Activated CD4-positive, alpha-beta T cell treated with anti-CD3 and anti-CD28 coated beads, Interleukin-2, amount 10 ng/mL, durations not matched to agents 24 days and 14 days (primary cell): ENCODE data around the gene CEP152. TPM values are rescaled to one million over a fixed set of nuclear protein-coding genes. Genes with fewer than 3 reads are reported as not detected.

Experiments used
- DNase-seq: peaks from one replicate; pipeline ENCODE4 v3.0.0; 2022
- H3K27ac Mint-ChIP-seq: one replicate; pipeline ENCODE4 v1.8.0; 2022; ENCODE audit warnings: mild to moderate bottlenecking, mixed read lengths
- H3K27me3 Mint-ChIP-seq: one replicate; pipeline ENCODE4 v1.8.0; 2022; ENCODE audit warnings: mixed read lengths
- H3K36me3 Mint-ChIP-seq: one replicate; pipeline ENCODE4 v1.8.0; 2022; ENCODE audit warnings: low read depth, mild to moderate bottlenecking, mixed read lengths
- H3K4me1 Mint-ChIP-seq: one replicate; pipeline ENCODE4 v1.8.0; 2021; ENCODE audit warnings: mixed read lengths
- H3K4me3 Mint-ChIP-seq: one replicate; pipeline ENCODE4 v1.8.0; 2022; ENCODE audit warnings: mild to moderate bottlenecking, moderate library complexity, mixed read lengths
- H3K9me3 Mint-ChIP-seq: one replicate; pipeline ENCODE4 v1.8.0; 2021; ENCODE audit warnings: mixed read lengths
- intact Hi-C: fragments of 100-400 bp; cut with micrococcal nuclease; formaldehyde crosslinking; loops from one replicate; pipeline ENCODE4 v1.15.1; 2023
- total RNA-seq: library from RNA; stranded (reverse); gene quantifications from 2 replicates; pipeline ENCODE4 v1.2.3, GENCODE V29; 2022

The CEP152 gene
- total RNA-seq, 1 donor from 2014 or later = 32.2 TPM

DNA sequence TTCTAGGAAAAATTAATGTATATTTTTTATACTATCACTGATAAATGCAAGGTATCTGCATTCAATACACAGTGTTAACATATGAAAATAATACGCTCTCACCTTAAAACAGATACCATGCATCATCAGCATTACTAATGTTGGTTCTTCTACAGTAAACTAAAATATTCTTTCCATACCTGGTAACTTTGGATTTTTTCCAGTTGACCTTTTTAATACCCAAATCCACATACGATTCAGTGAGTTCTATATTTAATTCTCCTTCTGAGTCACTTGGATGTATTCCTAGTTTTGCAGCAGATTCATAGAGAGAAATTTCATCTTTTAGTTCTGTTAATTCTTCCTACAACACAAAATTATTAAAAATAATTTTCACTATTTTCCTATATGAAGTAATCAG is 29.9 kb downstream of the CEP152 start:
- Mint-ChIP-seq H3K4me1 (no peaks in the 10 kb centered on the region), H3K36me3 (peaks cover 42% of the 10 kb centered on the region), H3K27ac (no peak overlapping the region), H3K4me3 (no peak overlapping the region), H3K27me3 (no peaks in the 10 kb centered on the region), H3K9me3 (no peaks in the 10 kb centered on the region)
- DNase-seq = no peak
- intact Hi-C loops = no loop called here

DNA sequence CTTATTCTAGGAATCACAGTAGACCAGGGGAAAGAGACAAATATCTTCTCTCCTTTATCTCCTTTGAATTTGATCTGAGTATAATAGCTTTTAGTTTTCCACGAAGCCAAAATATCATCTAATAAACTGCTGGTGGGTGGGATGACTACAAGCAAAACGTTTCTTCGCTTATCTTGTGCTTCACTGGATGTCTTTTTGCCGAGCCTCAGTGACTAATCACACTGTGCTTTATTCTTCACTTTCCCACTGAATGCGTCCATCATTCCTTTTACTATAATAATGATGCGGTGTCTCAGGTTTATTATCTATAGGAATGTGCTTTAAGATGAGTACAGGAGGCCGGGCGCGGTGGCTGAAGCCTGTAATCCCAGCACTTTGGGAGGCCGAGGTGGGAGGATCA is 32.5 kb downstream of the CEP152 start:
- no peaks in the 10 kb centered on the region for H3K27me3 Mint-ChIP-seq
- H3K36me3 Mint-ChIP-seq = peaks cover 48% of the 10 kb centered on the region

DNA sequence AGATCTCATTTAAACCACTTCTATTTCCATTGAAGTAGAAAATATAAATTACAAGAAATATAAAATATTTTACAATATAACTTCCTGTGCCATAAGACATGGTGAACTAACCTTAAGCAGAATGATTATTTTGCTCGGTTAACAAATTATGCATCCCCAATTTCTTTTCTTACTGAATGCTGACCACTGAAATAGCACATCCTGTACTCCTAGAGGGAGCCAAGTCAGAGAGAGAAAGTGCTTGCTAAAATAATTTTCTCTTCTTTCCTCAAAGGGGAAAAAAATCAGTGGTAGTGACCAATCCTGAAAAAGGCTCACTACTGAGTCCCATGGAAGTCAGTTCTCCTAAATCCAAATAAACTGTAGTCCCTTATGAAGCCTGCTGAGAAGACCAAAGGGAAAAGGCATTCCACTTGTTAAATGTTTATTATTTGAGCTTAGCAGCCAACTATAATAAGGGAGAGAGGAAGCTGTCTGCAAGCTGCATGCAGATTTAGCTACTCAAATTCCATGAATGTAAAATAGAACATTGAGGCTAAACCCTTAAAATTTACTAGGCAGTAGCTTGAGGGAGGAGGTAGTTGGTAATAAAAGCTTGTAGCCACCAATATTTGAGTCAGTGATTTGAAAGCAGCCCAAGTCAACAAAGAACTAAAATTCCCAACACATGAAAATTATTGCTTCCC is 33.1 kb downstream of the CEP152 start:
- no peaks in the 10 kb centered on the region for H3K27me3 Mint-ChIP-seq
- DNase-seq = no peak
- intact Hi-C loops = no loop called here
- peaks cover 4% of the 10 kb centered on the region for H3K9me3 Mint-ChIP-seq
- peaks cover 51% of the 10 kb centered on the region for H3K36me3 Mint-ChIP-seq
- H3K27ac Mint-ChIP-seq = no peak overlapping the region
- peaks cover 6% of the 10 kb centered on the region for H3K4me1 Mint-ChIP-seq
- no peak overlapping the region for H3K4me3 Mint-ChIP-seq

More for the DNA sequence above, 32.5 kb downstream of the CEP152 start:
- Mint-ChIP-seq H3K4me3 (no peak overlapping the region), H3K27ac (no peak overlapping the region), H3K9me3 (peaks cover 1% of the 10 kb centered on the region), H3K4me1 (peaks cover 6% of the 10 kb centered on the region)
- intact Hi-C loops = no loop called here
- DNase-seq = no peak

DNA sequence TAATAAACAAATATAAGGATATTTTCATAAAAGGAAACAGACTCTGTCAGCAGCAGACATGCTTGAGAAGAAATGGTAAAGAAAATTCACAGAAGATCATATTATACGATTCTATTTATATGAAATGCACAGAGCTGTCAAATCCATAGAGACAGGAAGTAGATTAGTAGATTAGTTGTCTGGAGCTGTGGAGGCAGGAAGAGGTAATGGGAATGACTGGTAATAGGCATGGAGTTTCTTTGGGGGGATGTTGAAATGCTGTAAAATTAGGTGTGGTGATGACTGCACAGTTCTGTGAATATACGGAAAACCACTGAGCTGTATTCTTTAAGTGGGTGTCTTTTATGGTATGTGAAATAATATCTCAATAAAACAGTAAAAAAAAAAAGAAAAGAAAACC is 35.3 kb downstream of the CEP152 start:
- intact Hi-C loops = no loop called here
- Mint-ChIP-seq H3K27ac (no peak overlapping the region), H3K36me3 (peaks cover 43% of the 10 kb centered on the region), H3K4me1 (peaks cover 10% of the 10 kb centered on the region), H3K9me3 (peaks cover 4% of the 10 kb centered on the region), H3K27me3 (no peaks in the 10 kb centered on the region), H3K4me3 (no peak overlapping the region)
- no peak for DNase-seq

DNA sequence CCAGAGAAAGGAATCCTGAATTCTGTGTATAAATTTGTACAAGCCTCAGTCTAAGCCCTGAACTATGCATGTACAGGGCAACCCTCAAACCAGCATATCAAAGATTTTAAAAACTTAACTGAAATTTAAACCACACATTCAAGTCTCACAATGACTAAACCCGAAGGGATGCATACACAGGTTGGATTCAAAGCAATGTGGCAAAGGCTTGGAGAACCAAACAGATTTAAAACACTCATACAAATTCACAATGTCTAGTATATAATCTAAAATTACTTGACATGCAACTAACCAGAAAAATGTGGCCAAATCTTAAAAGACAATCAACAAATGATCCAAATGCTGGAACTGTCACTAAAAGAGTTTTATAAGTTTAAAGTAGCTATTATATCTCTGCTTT is 36.4 kb downstream of the CEP152 start:
- Mint-ChIP-seq H3K36me3 (peaks cover 48% of the 10 kb centered on the region), H3K4me1 (peaks cover 10% of the 10 kb centered on the region), H3K9me3 (peaks cover 4% of the 10 kb centered on the region), H3K27me3 (no peaks in the 10 kb centered on the region), H3K27ac (no peak overlapping the region), H3K4me3 (no peak overlapping the region)
- intact Hi-C loops = no loop called here
- DNase-seq = no peak

DNA sequence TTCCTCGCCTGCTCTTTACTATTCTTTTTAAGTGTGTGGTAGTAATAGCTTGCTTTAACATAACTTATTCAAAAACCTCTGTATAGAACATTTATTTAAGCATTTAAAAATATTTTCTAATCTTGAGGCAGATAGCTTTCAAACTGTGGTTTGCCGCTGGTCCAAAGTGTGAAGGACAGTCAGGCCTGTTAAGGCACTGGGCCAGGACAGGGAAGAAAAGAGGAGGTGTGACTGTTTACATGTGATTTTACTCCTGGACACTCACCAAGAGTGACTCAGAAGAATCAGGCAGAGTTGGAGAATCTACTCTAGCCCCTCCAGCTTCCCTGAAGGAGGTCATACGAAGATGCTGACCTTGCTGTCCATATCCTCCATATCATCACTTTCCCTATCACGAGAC is 44.7 kb downstream of the CEP152 start:
- DNase-seq = no peak
- H3K9me3 Mint-ChIP-seq = no peaks in the 10 kb centered on the region
- no peak overlapping the region for H3K4me3 Mint-ChIP-seq
- no peak overlapping the region for H3K27ac Mint-ChIP-seq
- peaks cover 56% of the 10 kb centered on the region for H3K36me3 Mint-ChIP-seq
- intact Hi-C loops = no loop called here
- H3K4me1 Mint-ChIP-seq = peaks cover 4% of the 10 kb centered on the region
- no peaks in the 10 kb centered on the region for H3K27me3 Mint-ChIP-seq

DNA sequence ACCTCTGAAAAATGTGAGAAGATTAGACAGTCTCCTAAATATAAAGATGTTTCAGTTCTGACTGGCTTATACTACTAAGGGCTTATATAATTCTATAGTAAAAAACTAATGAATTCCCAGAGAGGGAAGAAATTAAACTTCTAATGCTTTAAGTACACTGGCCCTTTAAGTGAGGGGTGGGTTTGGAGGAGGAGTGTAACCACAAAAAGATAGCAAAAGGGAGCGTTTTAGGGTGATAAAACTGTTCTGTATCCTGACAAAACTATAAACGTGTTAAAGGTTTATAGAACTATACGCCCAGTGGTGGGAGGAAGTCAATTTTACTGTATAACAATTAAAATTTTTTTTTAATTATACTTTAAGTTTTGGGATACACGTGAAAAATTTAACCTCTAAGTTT is 45.8 kb downstream of the CEP152 start:
- Mint-ChIP-seq H3K36me3 (peaks cover 49% of the 10 kb centered on the region), H3K27ac (no peak overlapping the region), H3K4me1 (no peaks in the 10 kb centered on the region), H3K4me3 (no peak overlapping the region), H3K9me3 (no peaks in the 10 kb centered on the region), H3K27me3 (no peaks in the 10 kb centered on the region)
- intact Hi-C loops = no loop called here
- no peak for DNase-seq

DNA sequence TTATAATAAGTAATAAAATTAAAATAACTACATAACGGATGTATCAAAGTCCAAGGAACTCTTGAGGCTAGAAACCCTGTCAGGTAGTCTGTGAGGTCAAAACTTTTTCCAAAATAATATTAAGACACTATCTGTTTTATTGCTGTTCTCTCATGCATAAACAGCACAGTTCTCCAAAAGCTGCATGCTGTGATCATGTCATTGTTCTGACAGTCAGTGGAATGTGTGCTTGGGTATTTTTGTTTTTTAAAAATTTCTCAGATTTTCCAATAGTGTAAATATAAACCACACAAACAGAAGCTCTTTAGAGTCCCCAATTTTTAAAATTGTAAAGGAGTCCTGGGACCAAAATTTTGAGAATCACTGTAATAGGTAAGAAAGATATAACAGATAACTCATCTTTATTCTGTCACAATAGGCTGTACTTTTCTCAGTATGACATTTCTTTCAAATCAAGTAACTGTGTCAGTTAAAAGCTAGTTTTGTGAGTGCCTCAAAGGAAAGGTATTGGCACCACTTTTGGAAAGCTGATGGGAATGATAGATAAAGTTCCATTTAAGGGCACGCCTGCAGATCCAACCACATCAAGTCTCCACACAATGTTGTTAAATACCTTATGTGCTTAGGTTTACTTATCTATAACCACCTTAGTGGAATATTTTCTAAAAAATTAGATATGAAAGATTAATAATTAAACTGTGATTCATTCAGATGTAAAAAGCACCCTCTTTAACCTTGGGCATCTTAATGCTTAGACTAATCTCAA is 49.3 kb downstream of the CEP152 start:
- intact Hi-C loops = no loop called here
- Mint-ChIP-seq H3K4me1 (no peaks in the 10 kb centered on the region), H3K36me3 (peaks cover 39% of the 10 kb centered on the region), H3K27me3 (no peaks in the 10 kb centered on the region), H3K4me3 (no peak overlapping the region), H3K27ac (no peak overlapping the region), H3K9me3 (no peaks in the 10 kb centered on the region)
- DNase-seq = no peak

DNA sequence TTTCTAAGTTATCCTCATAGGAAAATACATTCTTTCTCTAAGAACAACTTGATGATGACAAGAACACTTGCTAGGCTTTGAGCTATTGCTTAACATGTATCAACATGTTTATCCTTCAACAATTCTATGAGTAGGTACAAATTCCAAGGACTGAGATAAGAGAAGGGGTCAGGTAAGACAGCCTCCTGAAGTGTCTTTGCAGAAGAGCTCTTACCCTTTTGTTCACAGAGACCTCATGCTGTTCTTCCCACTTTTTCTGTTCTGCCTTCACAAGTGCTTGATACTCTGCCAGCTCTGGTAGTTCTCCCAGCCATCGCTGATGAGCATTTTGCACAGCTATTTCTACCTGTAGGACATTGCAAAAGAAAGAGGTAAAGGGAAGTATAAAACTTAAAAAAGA is 50.9 kb downstream of the CEP152 start:
- Mint-ChIP-seq H3K4me1 (no peaks in the 10 kb centered on the region), H3K27ac (no peak overlapping the region), H3K4me3 (no peak overlapping the region), H3K36me3 (peaks cover 38% of the 10 kb centered on the region), H3K9me3 (no peaks in the 10 kb centered on the region), H3K27me3 (no peaks in the 10 kb centered on the region)
- DNase-seq = no peak
- intact Hi-C loops = no loop called here

DNA sequence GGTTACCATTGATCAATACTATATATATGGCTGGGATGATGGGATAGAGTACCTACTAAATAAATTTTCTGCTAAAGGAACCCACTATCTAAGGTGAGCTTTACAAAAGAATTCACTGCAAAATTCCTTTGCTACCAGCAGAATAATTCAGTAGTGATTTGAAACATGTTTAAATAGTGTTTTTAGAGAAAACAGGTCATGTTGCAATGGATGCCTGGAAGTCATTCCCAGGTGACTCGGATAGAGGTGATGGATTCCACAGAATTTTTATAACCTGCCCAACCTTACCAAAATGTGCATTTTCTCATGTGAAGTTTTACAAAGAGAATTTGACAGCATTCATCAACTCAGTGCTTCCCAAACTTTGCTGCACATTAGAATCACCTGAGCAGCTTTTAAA is 53.2 kb downstream of the CEP152 start:
- Mint-ChIP-seq H3K4me3 (no peak overlapping the region), H3K9me3 (no peaks in the 10 kb centered on the region), H3K27ac (no peak overlapping the region), H3K4me1 (no peaks in the 10 kb centered on the region), H3K36me3 (peaks cover 39% of the 10 kb centered on the region), H3K27me3 (no peaks in the 10 kb centered on the region)
- no peak for DNase-seq
- intact Hi-C loops = no loop called here

DNA sequence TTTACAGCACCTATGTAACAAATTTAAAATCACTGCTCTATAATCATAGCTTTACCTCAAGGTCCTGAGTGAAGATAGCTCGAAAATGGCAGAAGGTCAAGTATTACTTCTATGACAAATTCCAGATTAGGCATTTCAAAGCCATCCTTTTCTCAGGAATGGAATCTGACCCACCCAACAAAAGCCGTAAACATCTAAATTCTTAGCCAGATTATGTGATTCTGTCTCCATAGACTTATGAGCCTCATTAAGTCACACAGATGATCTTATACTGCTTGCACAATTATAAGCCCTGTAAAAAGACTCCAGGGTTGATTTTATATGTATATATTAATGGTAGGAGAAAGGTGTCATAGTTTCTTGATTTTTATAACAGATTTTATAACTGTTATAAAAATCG is 56.9 kb downstream of the CEP152 start:
- H3K27me3 Mint-ChIP-seq = no peaks in the 10 kb centered on the region
- intact Hi-C loops = no loop called here
- peaks cover 47% of the 10 kb centered on the region for H3K36me3 Mint-ChIP-seq
- no peak overlapping the region for H3K27ac Mint-ChIP-seq
- no peak for DNase-seq
- no peaks in the 10 kb centered on the region for H3K4me1 Mint-ChIP-seq
- no peak overlapping the region for H3K4me3 Mint-ChIP-seq
- H3K9me3 Mint-ChIP-seq = no peaks in the 10 kb centered on the region

DNA sequence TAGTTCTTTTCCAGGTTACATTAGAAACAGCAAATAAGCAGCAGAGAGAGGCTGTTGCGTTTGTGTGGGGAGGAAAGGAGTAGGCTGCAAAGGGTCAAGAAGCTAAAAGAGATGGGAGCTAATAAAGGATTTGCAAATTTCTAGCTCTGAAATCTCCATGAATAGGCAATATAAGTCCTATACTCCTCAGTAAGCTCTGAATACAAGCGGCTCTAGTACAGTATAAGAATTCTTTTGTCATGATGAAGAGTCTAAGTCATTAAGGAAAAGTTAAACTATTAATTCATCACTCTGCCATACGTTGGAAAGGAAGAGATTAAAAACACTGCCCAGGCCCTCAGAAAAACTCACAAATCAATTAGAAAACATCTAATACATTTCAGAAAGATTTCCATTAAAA is 59.3 kb downstream of the CEP152 start:
- intact Hi-C loops = no loop called here
- Mint-ChIP-seq H3K36me3 (peaks cover 52% of the 10 kb centered on the region), H3K27ac (no peak overlapping the region), H3K9me3 (no peaks in the 10 kb centered on the region), H3K27me3 (no peaks in the 10 kb centered on the region), H3K4me1 (no peaks in the 10 kb centered on the region), H3K4me3 (no peak overlapping the region)
- DNase-seq = no peak

DNA sequence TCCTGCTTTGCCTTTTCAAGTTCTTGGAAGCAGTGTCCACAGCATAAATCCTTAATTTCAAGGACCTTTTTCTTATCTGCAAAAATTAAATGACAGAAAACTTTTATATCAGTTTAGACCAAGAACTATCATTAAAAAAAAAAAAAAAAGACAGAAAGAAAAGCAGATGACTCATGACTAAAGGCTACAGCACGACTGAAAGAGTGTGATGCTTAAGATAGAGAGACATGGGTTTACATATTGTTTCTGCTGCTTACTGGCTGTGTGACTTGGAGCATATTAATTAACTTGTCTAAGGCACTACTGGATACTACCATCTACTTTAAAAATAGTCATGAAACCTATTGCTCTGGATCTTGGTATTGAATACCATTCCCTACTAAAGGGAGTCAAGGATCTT is 62.3 kb downstream of the CEP152 start:
- no peak overlapping the region for H3K27ac Mint-ChIP-seq
- no peak for DNase-seq
- peaks cover 47% of the 10 kb centered on the region for H3K36me3 Mint-ChIP-seq
- H3K4me3 Mint-ChIP-seq = no peak overlapping the region
- no peaks in the 10 kb centered on the region for H3K27me3 Mint-ChIP-seq
- H3K4me1 Mint-ChIP-seq = peaks cover 2% of the 10 kb centered on the region
- intact Hi-C loops = no loop called here
- H3K9me3 Mint-ChIP-seq = no peaks in the 10 kb centered on the region

DNA sequence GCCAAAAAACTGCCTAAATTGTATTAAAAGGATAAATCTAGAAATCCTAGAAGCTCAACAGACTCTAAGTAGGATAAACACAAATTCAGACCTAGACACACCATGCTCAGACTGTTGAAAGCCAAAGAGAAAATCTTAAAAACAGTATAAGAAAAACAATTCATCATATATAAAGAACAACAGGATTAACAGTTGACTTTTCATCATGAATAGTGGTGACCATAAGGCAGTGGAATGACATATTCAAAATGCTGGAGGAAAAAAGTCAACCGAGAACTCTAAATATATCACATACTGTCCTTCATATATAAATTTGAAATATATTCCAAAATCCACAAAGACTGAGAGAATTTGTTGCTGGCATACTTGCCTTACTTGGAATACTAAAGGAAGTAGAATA is 77.3 kb downstream of the CEP152 start:
- H3K27ac Mint-ChIP-seq = no peak overlapping the region
- no peak for DNase-seq
- H3K36me3 Mint-ChIP-seq = peaks cover 51% of the 10 kb centered on the region
- H3K27me3 Mint-ChIP-seq = no peaks in the 10 kb centered on the region
- intact Hi-C loops = no loop called here
- H3K4me3 Mint-ChIP-seq = no peak overlapping the region
- H3K9me3 Mint-ChIP-seq = peaks cover 8% of the 10 kb centered on the region
- no peaks in the 10 kb centered on the region for H3K4me1 Mint-ChIP-seq

DNA sequence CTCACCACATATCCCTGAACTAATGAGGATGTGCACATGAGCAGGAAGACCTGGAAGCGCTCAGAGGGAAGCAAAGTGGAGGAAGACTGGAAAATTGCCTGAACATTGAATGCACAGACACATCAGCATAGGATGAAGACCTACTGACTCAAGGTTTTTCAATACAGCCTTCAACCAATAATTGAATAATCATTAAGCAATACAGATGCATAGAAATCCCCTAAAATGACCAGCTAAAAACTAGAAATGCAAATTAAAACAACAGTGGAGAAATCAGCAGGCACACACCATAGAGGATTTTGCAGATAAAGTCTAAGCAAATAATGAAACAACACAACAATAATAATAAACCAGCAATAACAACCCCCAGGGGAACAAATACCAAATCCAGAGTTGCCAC is 80.4 kb downstream of the CEP152 start:
- H3K27ac Mint-ChIP-seq = no peak overlapping the region
- DNase-seq = no peak
- H3K4me1 Mint-ChIP-seq = no peaks in the 10 kb centered on the region
- intact Hi-C loops = no loop called here
- peaks cover 50% of the 10 kb centered on the region for H3K36me3 Mint-ChIP-seq
- no peaks in the 10 kb centered on the region for H3K27me3 Mint-ChIP-seq
- H3K4me3 Mint-ChIP-seq = no peak overlapping the region
- H3K9me3 Mint-ChIP-seq = peaks cover 8% of the 10 kb centered on the region
